ENCODE measurements around the gene NRN1. TPM values are rescaled to one million over a fixed set of nuclear protein-coding genes. Genes with fewer than 3 reads are reported as not detected.

NRN1 gene
- total RNA-seq, 1 donor from 2014 or later = 48.5 TPM

- peaks cover 10% of the 10 kb centered on the region for H3K4me1 Mint-ChIP-seq (ENCODE audit: low read depth, unreplicated experiment)
- H3K27me3 Mint-ChIP-seq (ENCODE audit: unreplicated experiment) = peaks cover 29% of the 10 kb centered on the region
Observed at GRCh38 chr6:6008648-6009421, 2.1 kb upstream of the NRN1 start.

GRCh38 chr6:6008089-6008647 lies 1.4 kb upstream of the NRN1 start:
- H3K4me3 Mint-ChIP-seq (ENCODE audit: unreplicated experiment) = peak overlapping the region; percentile 97
- H3K4me1 Mint-ChIP-seq (ENCODE audit: low read depth, unreplicated experiment) = peaks cover 10% of the 10 kb centered on the region
- H3K27ac Mint-ChIP-seq (ENCODE audit: unreplicated experiment) = peak overlapping the region; percentile 95
- H3K36me3 Mint-ChIP-seq (ENCODE audit: unreplicated experiment) = peaks cover 5% of the 10 kb centered on the region
- no peak for DNase-seq
- H3K27me3 Mint-ChIP-seq (ENCODE audit: unreplicated experiment) = peaks cover 29% of the 10 kb centered on the region
- no peak for TF ChIP-seq CTCF (IDR thresholded peaks at IDR 0.05; ENCODE audit: partially characterized antibody, unreplicated experiment)
- peaks cover 31% of the 10 kb centered on the region for H3K9me3 Mint-ChIP-seq (ENCODE audit: unreplicated experiment)

More at GRCh38 chr6:6008648-6009421, 2.1 kb upstream of the NRN1 start:
- no peak for TF ChIP-seq CTCF (IDR thresholded peaks at IDR 0.05; ENCODE audit: partially characterized antibody, unreplicated experiment)
- peak overlapping the region; percentile 95 for H3K27ac Mint-ChIP-seq (ENCODE audit: unreplicated experiment)
- peaks cover 30% of the 10 kb centered on the region for H3K9me3 Mint-ChIP-seq (ENCODE audit: unreplicated experiment)
- H3K4me3 Mint-ChIP-seq (ENCODE audit: unreplicated experiment) = peak overlapping the region; percentile 97
- H3K36me3 Mint-ChIP-seq (ENCODE audit: unreplicated experiment) = peaks cover 5% of the 10 kb centered on the region
- DNase-seq = peak; percentile 91

GRCh38 chr6:6007366-6008088 lies 802 bp upstream of the NRN1 start:
- Mint-ChIP-seq H3K36me3 (ENCODE audit: unreplicated experiment) (peaks cover 5% of the 10 kb centered on the region), H3K27me3 (ENCODE audit: unreplicated experiment) (peaks cover 34% of the 10 kb centered on the region), H3K4me1 (ENCODE audit: low read depth, unreplicated experiment) (peaks cover 10% of the 10 kb centered on the region), H3K27ac (ENCODE audit: unreplicated experiment) (peak overlapping the region; percentile 95), H3K4me3 (ENCODE audit: unreplicated experiment) (peak overlapping the region; percentile 97), H3K9me3 (ENCODE audit: unreplicated experiment) (peaks cover 33% of the 10 kb centered on the region)
- DNase-seq = peak; percentile 77
- TF ChIP-seq CTCF (IDR thresholded peaks at IDR 0.05; ENCODE audit: partially characterized antibody, unreplicated experiment) = peak; percentile 26

GRCh38 chr6:6006006-6006427 lies 708 bp downstream of the NRN1 start:
- H3K36me3 Mint-ChIP-seq (ENCODE audit: unreplicated experiment) = peaks cover 5% of the 10 kb centered on the region
- peak; percentile 18 for DNase-seq
- H3K27me3 Mint-ChIP-seq (ENCODE audit: unreplicated experiment) = peaks cover 43% of the 10 kb centered on the region
- H3K9me3 Mint-ChIP-seq (ENCODE audit: unreplicated experiment) = peaks cover 45% of the 10 kb centered on the region
- H3K4me3 Mint-ChIP-seq (ENCODE audit: unreplicated experiment) = peak overlapping the region; percentile 97
- no peak for TF ChIP-seq CTCF (IDR thresholded peaks at IDR 0.05; ENCODE audit: partially characterized antibody, unreplicated experiment)
- H3K27ac Mint-ChIP-seq (ENCODE audit: unreplicated experiment) = peak overlapping the region; percentile 30
- H3K4me1 Mint-ChIP-seq (ENCODE audit: low read depth, unreplicated experiment) = peaks cover 12% of the 10 kb centered on the region

Data from glutamatergic neuron (in vitro differentiated cells).